Ecto neural progenitor cell (in vitro differentiated cells): ENCODE data around the gene TMEM243.
A peak's percentile ranks its signal among the peaks of the same experiment; 100 is the strongest.

ENCODE experiments used
- DNase-seq: peaks from one replicate; pipeline ENCODE4 v3.0.0-alpha.2; 2018; ENCODE audit warnings: low spot score

Gene TMEM243

DNA sequence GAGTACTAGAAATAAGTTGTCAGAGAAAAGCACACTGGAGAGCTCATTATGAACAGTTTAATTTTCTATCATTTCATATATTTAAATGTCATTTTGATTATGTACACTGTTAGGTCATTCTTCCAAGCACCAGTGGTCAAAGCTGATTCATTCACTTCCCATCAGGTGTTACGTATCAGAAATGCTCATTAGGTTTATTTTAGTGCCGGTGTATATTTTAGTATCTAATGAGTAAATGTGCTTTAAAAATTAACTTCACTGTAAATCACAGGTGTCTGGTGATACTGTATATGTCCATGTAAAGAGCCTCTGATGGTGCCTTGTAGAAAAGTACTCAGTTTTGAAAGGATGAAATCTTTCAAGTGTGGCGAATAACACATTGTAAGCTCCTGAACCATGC lies 63.7 kb downstream of the TMEM243 start:
- no peak for DNase-seq

DNA sequence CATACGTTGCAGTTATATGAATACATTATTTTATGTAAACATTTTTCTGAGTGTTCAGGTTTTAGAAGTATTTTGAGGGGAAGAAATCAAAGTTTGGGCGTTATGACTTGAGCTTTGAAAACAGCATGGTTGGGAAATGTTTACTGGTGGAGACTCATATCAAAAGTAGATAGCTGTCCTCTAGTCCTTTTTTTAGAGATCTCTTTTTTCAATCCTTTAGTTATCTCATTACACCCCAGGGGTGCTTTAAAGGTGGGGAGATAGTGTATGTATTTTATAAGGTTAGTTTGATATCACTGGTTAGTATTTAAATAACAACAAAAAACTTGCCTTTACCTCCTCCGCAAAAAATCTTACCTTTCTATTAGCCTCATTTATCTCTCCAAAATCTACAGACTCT lies 65.0 kb downstream of the TMEM243 start:
- DNase-seq = no peak

DNA sequence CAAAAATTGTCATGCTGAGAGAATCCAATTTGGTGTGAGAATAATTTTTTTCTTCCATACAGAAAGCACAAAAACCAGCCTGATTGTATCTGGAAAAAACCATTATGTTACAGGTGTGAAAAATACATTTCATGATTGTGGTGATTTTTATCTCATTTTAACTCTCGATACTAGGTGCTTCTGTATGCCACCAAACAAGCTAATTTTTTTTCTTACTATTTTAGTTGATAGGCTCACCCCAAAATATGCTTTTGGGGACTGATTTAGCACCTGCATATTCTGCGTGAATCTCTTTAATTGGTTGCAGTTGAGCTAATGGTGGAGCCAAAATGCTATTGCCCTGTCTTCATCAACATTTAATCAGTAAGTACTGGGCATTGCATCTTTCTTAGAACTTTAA lies 65.4 kb downstream of the TMEM243 start:
- DNase-seq = no peak

DNA sequence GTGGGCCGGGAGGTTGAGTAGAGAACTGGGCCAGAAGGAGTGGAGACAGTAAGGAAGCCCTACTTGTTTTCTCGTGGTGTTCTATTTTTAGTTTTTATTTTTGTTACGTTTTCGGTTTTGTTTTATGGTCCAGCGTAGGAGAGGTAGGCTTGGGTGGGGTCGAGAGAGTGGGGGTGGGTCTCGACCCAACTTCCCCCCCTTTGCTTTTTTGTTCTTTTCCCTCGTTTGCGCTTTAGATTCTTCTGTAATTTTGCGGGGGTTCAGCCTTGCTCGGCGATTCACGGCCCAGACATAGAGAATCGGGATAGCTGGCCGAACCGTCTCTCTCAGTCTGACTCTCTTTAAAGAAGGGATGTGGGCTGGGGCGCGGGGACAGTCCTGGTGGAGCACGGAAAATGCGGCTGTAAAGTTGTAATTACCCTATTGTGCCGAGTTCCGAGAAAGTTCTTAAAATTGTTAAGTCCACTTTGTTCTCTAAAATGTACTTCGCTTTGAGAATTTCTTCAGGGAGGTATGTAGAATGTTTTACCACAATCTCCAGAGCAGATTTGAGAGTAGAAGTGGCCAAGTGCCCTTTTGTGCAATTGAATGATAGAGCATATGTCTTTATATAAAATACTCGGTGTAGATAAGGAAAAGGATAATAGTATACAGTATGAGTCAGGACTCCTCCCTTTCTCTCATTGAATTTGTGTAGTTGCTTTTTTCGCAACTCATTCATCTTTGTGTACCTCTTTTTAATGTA lies 66.5 kb downstream of the TMEM243 start:
- DNase-seq = peak; percentile 50

DNA sequence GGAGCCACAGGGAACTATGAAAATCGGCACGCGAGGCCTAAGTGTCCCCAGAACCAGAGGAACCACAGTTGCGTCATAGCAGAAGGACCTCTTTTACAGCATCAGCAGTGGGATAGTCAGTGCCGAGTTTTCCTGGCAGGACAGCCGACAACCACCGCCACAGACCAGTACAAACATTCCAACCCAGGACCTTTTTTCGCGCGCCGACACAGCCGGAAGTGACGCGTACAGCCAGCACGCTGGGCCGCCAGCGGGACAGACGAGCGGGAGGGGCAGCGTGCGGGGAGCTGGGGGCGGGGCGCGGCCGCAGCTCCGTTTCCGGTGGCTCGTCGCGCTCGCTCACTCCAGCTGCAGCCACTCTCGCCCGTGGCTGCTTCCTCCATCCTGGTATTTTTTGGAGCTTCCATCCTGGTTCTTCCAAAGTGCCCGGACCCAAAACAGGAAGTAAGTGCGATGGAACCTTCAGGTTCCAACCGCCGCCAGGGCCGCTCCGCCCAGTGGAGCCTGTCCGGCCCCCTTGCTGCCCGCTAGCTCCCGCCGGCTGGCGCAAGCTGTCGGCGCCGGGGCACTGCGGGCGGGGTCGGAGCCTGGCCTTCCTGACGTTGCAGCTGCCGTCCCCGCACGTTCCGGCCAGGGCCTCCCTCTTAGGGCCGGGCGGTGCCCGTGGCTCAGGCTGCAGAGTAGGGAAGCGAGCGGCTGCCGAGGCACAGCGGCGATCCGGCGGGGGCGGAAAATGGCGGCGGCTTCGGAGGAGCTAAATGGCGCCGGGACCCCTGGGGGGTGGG lies 67.2 kb downstream of the TMEM243 start, which contains the start of gene DMTF1:
DMTF1 (plus strand) TSS at position 342 of the 785 bp plus-strand sequence. CDS start 12,489 bp downstream, outside the sequence.
- peak; percentile 96 for DNase-seq

DNA sequence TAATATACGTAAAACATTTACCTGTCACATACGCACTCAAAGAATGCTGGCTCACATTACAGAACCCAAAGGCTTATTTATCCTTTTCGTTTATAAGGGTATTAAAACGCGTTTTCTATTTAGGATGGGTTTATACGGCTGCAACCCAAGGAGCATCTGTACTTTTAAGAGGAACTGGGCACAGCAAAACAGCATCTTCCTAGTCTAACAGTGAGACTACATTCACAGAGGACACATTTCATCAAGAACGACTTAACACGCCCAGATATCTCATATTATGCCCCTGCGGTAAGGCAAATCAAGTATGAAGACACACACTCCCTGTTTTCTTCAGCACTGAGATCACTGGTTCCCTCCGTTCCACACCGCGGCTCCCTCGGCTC lies 67.8 kb downstream of the TMEM243 start:
- no peak for DNase-seq

DNA sequence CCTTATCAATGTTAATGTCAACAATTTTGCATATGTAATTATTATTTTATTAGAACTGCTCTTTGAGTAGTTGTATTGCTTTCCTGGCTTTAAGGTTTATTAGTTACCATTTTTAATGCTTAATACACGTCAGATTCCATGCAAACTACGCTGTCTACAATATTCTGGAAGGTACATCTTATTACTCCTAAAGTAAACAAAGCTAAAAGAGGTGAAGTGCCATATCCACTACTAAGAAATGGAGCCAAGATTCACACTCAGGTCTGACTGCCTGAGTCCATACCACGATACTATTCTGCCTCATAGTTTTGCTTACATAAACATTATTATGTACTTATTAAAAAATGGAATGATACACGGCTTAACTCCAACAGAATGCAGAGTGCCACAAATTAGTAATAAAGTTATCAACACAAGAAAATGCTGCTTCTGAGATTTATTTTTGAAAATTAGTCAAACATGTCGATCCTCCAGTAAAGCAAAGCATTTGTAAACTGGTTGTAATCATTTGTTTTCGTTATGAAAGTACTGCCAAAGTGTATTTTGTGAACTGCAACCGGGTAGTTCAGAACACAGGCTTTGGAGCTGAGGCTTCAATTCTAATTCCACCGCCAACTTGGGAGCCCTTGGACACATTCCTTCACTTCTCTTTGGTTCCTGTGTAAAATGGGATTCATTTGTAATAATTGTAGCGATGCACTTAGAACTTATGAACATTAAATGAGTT lies 68.4 kb downstream of the TMEM243 start:
- no peak for DNase-seq

DNA sequence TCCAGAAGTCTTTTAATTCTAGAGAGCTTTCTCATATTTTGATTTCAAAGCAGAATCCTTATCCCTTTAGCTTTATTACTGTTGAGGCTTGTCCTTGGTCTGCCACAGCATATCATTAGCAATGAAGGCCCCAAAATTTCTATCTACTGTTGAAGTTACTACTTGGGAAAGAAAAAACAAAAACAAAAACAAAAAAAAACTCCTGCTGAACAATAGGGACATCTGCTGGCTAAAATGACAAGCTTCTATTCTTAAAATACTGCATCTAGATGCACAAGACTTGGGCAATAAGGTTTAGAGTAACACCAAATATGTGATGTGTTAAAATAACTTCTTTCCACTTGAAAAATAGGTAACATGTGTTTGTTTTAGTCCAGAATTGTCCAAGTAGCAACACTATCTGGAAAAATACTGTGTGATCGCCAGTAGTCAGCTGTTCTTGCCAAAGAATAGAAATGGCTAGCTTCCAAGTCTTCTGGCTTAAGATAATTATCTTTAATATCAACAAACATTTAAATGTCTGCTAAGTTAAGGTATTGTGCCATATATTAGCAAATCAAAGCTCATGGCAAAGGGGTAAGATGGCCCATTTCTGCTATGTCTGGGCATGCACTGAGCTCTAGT lies 71.1 kb downstream of the TMEM243 start:
- DNase-seq = no peak

DNA sequence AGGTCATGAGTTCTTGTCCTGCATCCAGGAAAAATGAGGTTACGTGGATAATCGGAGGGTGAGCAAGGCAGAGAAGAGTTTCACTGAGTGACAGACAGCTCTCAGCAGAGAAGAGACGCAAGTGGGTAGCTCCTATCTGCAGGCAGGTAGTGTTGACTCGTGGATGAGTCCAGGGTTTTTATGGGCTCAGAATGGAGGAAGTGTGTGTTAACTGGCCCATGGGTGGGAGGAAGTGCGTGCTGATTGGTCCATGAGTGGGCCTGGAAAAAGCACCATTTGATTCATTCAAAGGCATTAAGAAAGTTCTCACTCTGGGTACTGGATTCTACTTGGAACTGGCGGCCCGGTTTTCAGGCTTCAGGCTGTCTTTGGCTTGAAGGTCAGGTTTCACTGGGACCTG lies 72.0 kb downstream of the TMEM243 start:
- no peak for DNase-seq

DNA sequence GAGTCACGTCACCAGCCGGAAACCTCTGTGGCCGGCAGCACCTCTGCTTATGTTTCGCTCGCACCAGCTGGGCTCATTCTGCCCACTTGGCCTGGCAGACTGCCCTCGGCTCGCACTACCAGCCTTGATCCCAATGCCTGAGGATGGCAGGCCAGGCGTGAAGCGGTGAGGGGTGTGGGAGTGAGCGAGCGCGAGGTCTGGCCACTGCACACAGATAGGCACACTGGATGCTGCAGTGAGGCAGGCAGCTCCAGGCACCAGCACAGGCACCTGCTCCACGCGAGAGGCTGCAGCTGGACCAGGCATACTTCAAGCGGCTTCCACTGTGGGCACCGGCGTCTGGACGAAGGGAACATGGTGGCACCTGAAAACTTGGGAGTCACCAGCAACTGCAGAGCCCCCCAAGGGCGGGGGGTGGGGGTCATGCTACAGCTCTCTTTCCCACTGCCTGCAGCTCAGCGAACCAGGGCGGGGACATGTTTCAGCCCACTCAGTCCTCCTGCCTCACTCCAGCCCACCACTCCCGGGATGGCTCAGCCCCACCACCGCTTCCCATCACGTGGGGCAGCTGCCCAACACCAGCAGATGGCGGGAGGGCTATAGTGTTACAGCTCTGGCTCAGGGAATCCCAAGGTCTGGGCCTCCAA lies 72.7 kb downstream of the TMEM243 start:
- no peak for DNase-seq
